Activated naive CD4-positive, alpha-beta T cell treated with anti-CD3 and anti-CD28 coated beads for 36 hours (primary cell): Measurements from ENCODE around the gene MANSC4. TPM values are rescaled to one million over a fixed set of nuclear protein-coding genes. Genes with fewer than 3 reads are reported as not detected.

Experiments
- CTCF ChIA-PET: fragments of 350-600 bp; sonication (Branson Sonifier 250); formaldehyde crosslinking; loops from one replicate; lab custom pipeline; 2021; ENCODE audit warnings: antibody characterized with exemption; lab: Charles Lee
- DNase-seq: peaks from one replicate; pipeline ENCODE4 v3.0.0-alpha.2; 2020
- H3K27ac Mint-ChIP-seq: one replicate; pipeline ENCODE4 v1.8.0; 2021; ENCODE audit warnings: mild to moderate bottlenecking, mixed read lengths
- H3K27me3 Mint-ChIP-seq: one replicate; pipeline ENCODE4 v1.8.0; 2021; ENCODE audit warnings: low read depth, mixed read lengths
- H3K36me3 Mint-ChIP-seq: one replicate; pipeline ENCODE4 v1.8.0; 2021; ENCODE audit warnings: low read depth, mixed read lengths
- H3K4me1 Mint-ChIP-seq: one replicate; pipeline ENCODE4 v1.8.0; 2021; ENCODE audit warnings: low read depth, mixed read lengths
- H3K4me3 Mint-ChIP-seq: one replicate; pipeline ENCODE4 v1.8.0; 2021; ENCODE audit warnings: mild to moderate bottlenecking, moderate library complexity, mixed read lengths
- H3K9me3 Mint-ChIP-seq: one replicate; pipeline ENCODE4 v1.8.0; 2021; ENCODE audit warnings: mixed read lengths
- intact Hi-C: fragments of 100-400 bp; cut with micrococcal nuclease; formaldehyde crosslinking; loops from one replicate; pipeline ENCODE4 v1.15.1; 2023
- total RNA-seq, 2 experiments: library from RNA; stranded (reverse); gene quantifications; one replicate each; pipeline ENCODE4 v1.2.3, GENCODE V29; 2021

MANSC4 gene
- total RNA-seq = not detected

- H3K27ac Mint-ChIP-seq = peak within 1 kb of the TSS; percentile 80
- peaks cover 21% of the 10 kb centered on the region for H3K36me3 Mint-ChIP-seq
- peak; percentile 71 for DNase-seq
- peaks cover 27% of the 10 kb centered on the region for H3K4me1 Mint-ChIP-seq
- H3K9me3 Mint-ChIP-seq = no peaks in the 10 kb centered on the region
- intact Hi-C loops = loop anchor here (1.0 to 2.0 kb wide), 5 partner anchors 22 to 161 kb away; partner anchors contain the start of gene MRPS35
- no peaks in the 10 kb centered on the region for H3K27me3 Mint-ChIP-seq
- H3K4me3 Mint-ChIP-seq = peak within 1 kb of the TSS; percentile 82
- CTCF ChIA-PET = interaction anchor here (0.7 to 2.3 kb wide), 7 partner anchors 20 to 48 kb away, joined by 3 to 13 read pairs (median 3); no protein-coding TSS in a partner anchor
Observed at GRCh38 chr12:27779920-27780611, at the start of gene MANSC4, which contains the start of gene KLHL42. Gene MANSC4 (minus strand): TSS chr12:27780236. CDS start chr12:27771276, 8,960 bp downstream. Gene KLHL42 (plus strand): TSS chr12:27780233. CDS start chr12:27780331, 98 bp downstream.

GRCh38 chr12:27828196-27828595 lies 48.2 kb upstream of the MANSC4 start:
- intact Hi-C loops = loop anchor here (10.0 kb wide), 1 partner anchor 803 kb away; the partner anchor contains the start of gene MED21
- H3K9me3 Mint-ChIP-seq = no peaks in the 10 kb centered on the region
- H3K4me3 Mint-ChIP-seq = no peak overlapping the region
- no peaks in the 10 kb centered on the region for H3K36me3 Mint-ChIP-seq
- DNase-seq = no peak
- peaks cover 35% of the 10 kb centered on the region for H3K27me3 Mint-ChIP-seq
- H3K27ac Mint-ChIP-seq = no peak overlapping the region
- H3K4me1 Mint-ChIP-seq = peaks cover 17% of the 10 kb centered on the region
- CTCF ChIA-PET = no interaction called here

GRCh38 chr12:27826076-27826475 lies 46.0 kb upstream of the MANSC4 start:
- no peaks in the 10 kb centered on the region for H3K36me3 Mint-ChIP-seq

DNA sequence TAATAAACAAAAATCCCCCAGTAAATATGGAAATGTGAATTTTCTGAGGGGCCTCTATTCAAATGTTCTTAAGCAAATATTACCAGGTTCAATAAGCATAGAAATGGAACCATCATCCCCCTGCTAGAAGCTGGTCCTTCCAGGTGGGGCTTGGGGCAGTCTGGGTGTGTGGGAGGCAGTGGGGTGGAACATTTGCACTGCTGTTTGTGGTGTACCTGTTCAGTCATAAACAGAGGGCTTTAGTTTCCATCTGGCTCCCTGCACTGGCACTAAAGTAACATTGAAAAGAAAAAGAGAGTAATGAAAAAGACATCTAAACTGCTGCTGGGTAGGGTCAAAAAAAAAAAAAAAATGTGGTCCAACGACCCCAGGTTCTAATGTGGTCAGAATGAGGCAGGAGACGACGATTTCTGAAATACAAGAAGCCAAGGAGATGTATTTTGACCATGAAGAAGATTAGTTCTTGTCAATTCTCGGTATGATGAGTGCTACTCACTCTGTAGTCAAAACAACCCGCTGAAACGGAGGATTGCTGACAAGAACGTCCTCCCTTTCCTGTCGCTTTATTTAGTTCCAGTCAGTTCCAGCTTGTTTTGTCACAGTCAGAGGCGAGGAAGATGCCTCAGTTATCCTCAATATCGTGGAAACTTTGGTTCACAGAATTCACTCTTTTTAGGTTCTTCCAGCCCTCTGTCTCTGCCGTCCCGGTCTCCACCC lies 44.2 kb upstream of the MANSC4 start:
- Mint-ChIP-seq H3K9me3 (no peaks in the 10 kb centered on the region), H3K27me3 (peaks cover 28% of the 10 kb centered on the region), H3K36me3 (no peaks in the 10 kb centered on the region), H3K27ac (peak overlapping the region; percentile 40), H3K4me1 (peaks cover 39% of the 10 kb centered on the region), H3K4me3 (no peak overlapping the region)
- peak; percentile 39 for DNase-seq
- CTCF ChIA-PET = interaction anchor here (0.7 kb wide), 1 partner anchor 116 kb away, joined by 3 read pairs; no protein-coding TSS in a partner anchor
- intact Hi-C loops = loop anchor here (5.0 to 10.0 kb wide), 3 partner anchors 348 to 1552 kb away; partner anchors contain the start of gene MED21

More at GRCh38 chr12:27826076-27826475, 46.0 kb upstream of the MANSC4 start:
- no peak for DNase-seq
- Mint-ChIP-seq H3K4me3 (no peak overlapping the region), H3K9me3 (no peaks in the 10 kb centered on the region), H3K4me1 (peaks cover 37% of the 10 kb centered on the region), H3K27me3 (peaks cover 29% of the 10 kb centered on the region), H3K27ac (no peak overlapping the region)
- intact Hi-C loops = loop anchor here (10.0 kb wide), 1 partner anchor 801 kb away; the partner anchor contains the start of gene MED21
- CTCF ChIA-PET = no interaction called here

- Mint-ChIP-seq H3K4me3 (no peak overlapping the region), H3K27ac (peak overlapping the region; percentile 88), H3K36me3 (no peaks in the 10 kb centered on the region), H3K4me1 (peaks cover 39% of the 10 kb centered on the region), H3K27me3 (peaks cover 32% of the 10 kb centered on the region), H3K9me3 (no peaks in the 10 kb centered on the region)
- DNase-seq = no peak
- CTCF ChIA-PET = interaction anchor here (1.0 to 3.9 kb wide), 4 partner anchors 12 to 39 kb away, joined by 6 to 29 read pairs (median 22); no protein-coding TSS in a partner anchor
- intact Hi-C loops = loop anchor here (2.0 to 10.0 kb wide), 4 partner anchors 349 to 1558 kb away; partner anchors contain the start of genes ERGIC2 and MED21
Observed at GRCh38 chr12:27823038-27823437, 43.0 kb upstream of the MANSC4 start.

DNA sequence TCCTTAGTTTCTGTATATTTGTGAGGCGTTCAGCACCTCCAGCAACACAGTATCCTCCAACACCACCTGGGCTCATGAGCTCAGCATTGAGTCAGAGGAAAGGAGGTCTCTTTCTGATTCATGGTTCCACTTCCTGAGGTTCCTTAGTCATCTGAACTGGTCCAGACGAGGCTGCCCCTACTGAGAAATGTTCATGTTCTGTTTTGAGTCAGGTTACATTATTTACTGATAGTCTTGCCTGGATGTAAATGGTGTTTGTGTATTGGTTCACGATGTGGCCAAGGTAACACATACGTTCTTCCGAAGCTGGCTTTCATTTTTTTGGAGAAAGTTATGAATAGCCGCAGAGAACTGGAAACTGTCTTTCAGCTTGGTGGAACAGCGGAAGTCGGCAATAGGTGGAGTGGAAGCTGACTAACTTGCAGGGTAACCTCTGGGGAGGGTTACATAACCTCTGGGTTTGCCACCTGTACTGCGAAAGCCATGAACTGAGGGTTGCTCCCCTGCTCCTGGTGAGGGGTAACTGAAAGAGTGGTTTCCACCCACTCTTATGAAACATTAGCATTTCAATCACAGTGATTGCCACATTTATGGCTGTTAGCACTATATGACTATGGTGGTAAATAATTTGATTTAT lies 42.2 kb upstream of the MANSC4 start:
- peaks cover 30% of the 10 kb centered on the region for H3K27me3 Mint-ChIP-seq
- CTCF ChIA-PET = interaction anchor here (0.5 to 4.1 kb wide), 29 partner anchors 8 to 332 kb away, joined by 3 to 37 read pairs (median 5); partner anchors contain the start of genes KLHL42 and MANSC4
- H3K9me3 Mint-ChIP-seq = no peaks in the 10 kb centered on the region
- intact Hi-C loops = loop anchor here (1.0 to 10.0 kb wide), 26 partner anchors 20 to 1559 kb away; partner anchors contain the start of genes CCDC91, ERGIC2, FGFR1OP2 and KLHL42
- H3K4me1 Mint-ChIP-seq = peaks cover 40% of the 10 kb centered on the region
- peak overlapping the region; percentile 88 for H3K27ac Mint-ChIP-seq
- H3K36me3 Mint-ChIP-seq = no peaks in the 10 kb centered on the region
- H3K4me3 Mint-ChIP-seq = no peak overlapping the region
- peak; percentile 82 for DNase-seq

GRCh38 chr12:27821259-27821973 lies 41.4 kb upstream of the MANSC4 start:
- DNase-seq = peak; percentile 49
- intact Hi-C loops = loop anchor here (1.0 to 10.0 kb wide), 4 partner anchors 88 to 1549 kb away; partner anchors contain the start of gene MED21
- Mint-ChIP-seq H3K27me3 (peaks cover 30% of the 10 kb centered on the region), H3K27ac (peak overlapping the region; percentile 88), H3K9me3 (no peaks in the 10 kb centered on the region), H3K36me3 (no peaks in the 10 kb centered on the region), H3K4me3 (no peak overlapping the region), H3K4me1 (peaks cover 43% of the 10 kb centered on the region)
- CTCF ChIA-PET = interaction anchor here (0.5 to 4.1 kb wide), 33 partner anchors 8 to 1186 kb away, joined by 3 to 37 read pairs (median 5); partner anchors contain the start of genes KLHL42 and MANSC4

DNA sequence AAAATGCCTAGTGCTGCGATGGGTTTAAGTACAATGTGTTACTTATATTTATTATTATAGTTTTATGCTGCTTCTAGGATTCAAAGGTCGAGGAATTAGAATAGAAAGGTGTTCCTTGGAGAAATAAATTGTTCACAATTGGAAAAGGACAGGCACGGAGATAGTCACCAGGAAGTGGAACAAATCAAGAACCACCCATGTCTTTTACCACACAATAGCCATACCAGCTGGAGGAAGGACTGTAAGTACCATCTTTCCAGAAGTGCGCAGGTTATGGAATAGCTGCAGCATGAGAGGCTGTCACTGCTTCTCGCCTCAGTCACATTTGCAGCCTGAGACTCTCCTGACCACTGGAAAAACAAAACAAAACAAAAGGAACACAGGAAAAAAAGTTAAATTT lies 40.5 kb upstream of the MANSC4 start:
- H3K4me1 Mint-ChIP-seq = peaks cover 41% of the 10 kb centered on the region
- H3K4me3 Mint-ChIP-seq = no peak overlapping the region
- intact Hi-C loops = loop anchor here (5.0 to 10.0 kb wide), 3 partner anchors 352 to 1548 kb away; partner anchors contain the start of gene MED21
- CTCF ChIA-PET = interaction anchor here (0.7 to 4.1 kb wide), 17 partner anchors 9 to 123 kb away, joined by 3 to 37 read pairs (median 8); partner anchors contain the start of genes KLHL42 and MANSC4
- H3K27ac Mint-ChIP-seq = no peak overlapping the region
- DNase-seq = no peak
- H3K36me3 Mint-ChIP-seq = no peaks in the 10 kb centered on the region
- peaks cover 24% of the 10 kb centered on the region for H3K27me3 Mint-ChIP-seq
- H3K9me3 Mint-ChIP-seq = no peaks in the 10 kb centered on the region

DNA sequence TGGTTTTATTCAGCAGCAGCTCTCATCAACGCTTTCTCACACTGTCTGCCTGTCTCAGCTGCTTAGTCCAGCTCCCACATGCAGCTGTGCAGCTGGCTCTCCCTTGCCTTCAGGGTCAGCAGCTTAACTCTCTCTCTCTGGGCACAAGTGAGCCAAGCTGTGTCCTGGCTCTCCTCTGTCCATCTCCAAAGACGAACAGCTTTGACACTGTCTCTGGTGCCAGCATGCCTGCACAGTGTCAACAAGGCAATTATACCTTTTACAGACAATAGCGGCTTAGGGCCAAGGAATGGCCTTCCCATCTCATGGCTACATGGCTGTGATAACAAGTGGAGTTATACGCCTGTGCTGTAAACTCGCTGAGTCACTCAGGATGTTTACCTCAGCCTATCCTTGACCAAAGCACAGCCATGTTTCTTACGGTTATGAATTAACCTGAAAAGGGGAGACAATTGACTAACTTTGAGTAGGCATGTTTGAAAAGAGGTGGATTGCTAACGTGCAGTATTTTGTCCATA lies 38.4 kb upstream of the MANSC4 start:
- Mint-ChIP-seq H3K27ac (no peak overlapping the region), H3K36me3 (no peaks in the 10 kb centered on the region), H3K27me3 (peaks cover 14% of the 10 kb centered on the region), H3K4me3 (no peak overlapping the region), H3K4me1 (peaks cover 43% of the 10 kb centered on the region), H3K9me3 (no peaks in the 10 kb centered on the region)
- CTCF ChIA-PET = interaction anchor here (0.8 to 4.1 kb wide), 2 partner anchors 86 to 102 kb away, joined by 3 to 37 read pairs; no protein-coding TSS in a partner anchor
- intact Hi-C loops = no loop called here
- no peak for DNase-seq

DNA sequence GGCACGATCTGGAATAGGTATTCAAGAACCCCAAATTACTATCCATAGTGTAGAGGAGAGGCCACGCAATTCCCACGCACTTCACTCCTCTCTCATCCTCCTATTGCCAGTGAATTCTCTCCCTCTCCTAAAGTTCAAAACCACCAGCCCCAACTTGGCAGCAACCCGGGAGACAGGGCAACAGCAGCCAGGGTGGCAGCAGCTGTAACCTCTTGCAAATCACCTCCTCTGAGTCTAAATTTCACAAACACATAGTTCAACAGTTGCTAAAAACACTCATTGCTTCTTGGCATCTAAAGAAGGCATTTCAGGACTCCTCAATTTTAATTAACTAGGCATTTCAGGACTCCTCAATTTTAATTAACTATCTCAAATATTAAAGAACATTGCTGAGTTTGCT lies 37.7 kb upstream of the MANSC4 start:
- intact Hi-C loops = no loop called here
- Mint-ChIP-seq H3K36me3 (no peaks in the 10 kb centered on the region), H3K27me3 (peaks cover 14% of the 10 kb centered on the region), H3K4me3 (no peak overlapping the region), H3K9me3 (no peaks in the 10 kb centered on the region), H3K4me1 (peaks cover 38% of the 10 kb centered on the region), H3K27ac (no peak overlapping the region)
- CTCF ChIA-PET = interaction anchor here (0.8 kb wide), 1 partner anchor 103 kb away, joined by 3 read pairs; no protein-coding TSS in a partner anchor
- no peak for DNase-seq
